C4-2B (cell line): Measurements from ENCODE around the gene KLHDC3.

Experiments
- H3K27ac ChIP-seq: fragments of 450-650 bp; 2 replicates; pipeline ENCODE4 v1.5.1; 2017
- ZFX ChIP-seq: fragments of 450-650 bp; IDR thresholded peaks from 2 replicates; pipeline ENCODE4 v1.6.1; 2017
- TF ChIP-seq, protein P1 (sequence below): fragments of 450-650 bp; conservative IDR thresholded peaks from 2 replicates; pipeline ENCODE4 v1.5.1; 2017; ENCODE audit warnings: mild to moderate bottlenecking

The KLHDC3 gene

DNA sequence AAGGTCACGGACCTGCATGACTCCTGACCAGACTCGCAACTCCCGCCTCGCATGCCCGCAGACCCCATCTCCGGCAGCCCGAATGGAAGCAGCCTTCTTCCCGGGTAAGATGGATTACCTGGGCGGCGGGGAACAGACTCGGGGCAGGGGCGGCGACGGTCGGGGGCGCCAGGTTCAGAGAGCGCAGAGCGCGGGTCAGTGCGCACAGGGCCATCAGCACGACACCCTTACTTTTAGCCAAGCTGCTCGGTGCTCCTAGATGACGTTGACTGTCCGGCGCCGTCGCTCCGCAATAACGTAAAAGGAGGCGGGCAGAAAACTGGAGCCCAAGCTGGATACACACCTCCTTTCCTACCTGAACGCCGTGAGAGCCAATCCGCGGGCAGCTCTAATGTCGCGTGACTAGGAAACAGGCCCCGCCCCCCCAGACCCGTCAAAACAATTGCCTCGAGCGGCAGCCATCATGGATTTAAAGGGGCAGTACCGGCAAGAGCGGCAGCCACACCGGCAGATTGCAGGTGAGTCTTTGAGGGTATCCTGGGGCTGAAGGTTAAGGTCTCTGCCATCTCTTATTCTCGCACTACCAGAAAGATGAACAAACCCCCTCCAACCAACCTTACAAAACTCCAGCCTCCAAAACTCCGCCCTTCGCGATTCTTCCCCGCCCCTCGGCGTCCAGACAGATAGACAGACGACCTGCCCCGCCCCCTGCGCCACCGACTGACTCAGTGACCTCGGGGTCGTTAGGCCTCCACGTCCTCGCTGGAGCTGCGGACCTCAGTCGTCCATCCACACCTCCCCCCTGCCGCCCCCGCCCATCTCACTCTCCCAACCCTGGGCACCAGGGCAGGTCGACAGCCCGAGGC is 45.4 kb downstream of the KLHDC3 start, which contains the start of the genes KLC4 and MRPL2:
Gene KLC4 (plus strand): TSS at position 464 of the 866 bp plus-strand sequence. CDS start 1,705 bp downstream, outside the sequence.
Gene MRPL2 (minus strand): TSS at position 267 of the 866 bp plus-strand sequence. CDS start 53 bp downstream, at position 214.
- no peak for TF ChIP-seq ZFX
- TF ChIP-seq, protein P1, sequence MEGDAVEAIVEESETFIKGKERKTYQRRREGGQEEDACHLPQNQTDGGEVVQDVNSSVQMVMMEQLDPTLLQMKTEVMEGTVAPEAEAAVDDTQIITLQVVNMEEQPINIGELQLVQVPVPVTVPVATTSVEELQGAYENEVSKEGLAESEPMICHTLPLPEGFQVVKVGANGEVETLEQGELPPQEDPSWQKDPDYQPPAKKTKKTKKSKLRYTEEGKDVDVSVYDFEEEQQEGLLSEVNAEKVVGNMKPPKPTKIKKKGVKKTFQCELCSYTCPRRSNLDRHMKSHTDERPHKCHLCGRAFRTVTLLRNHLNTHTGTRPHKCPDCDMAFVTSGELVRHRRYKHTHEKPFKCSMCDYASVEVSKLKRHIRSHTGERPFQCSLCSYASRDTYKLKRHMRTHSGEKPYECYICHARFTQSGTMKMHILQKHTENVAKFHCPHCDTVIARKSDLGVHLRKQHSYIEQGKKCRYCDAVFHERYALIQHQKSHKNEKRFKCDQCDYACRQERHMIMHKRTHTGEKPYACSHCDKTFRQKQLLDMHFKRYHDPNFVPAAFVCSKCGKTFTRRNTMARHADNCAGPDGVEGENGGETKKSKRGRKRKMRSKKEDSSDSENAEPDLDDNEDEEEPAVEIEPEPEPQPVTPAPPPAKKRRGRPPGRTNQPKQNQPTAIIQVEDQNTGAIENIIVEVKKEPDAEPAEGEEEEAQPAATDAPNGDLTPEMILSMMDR = no peak
- peak within 1 kb of the TSS; percentile 82 for H3K27ac ChIP-seq

DNA sequence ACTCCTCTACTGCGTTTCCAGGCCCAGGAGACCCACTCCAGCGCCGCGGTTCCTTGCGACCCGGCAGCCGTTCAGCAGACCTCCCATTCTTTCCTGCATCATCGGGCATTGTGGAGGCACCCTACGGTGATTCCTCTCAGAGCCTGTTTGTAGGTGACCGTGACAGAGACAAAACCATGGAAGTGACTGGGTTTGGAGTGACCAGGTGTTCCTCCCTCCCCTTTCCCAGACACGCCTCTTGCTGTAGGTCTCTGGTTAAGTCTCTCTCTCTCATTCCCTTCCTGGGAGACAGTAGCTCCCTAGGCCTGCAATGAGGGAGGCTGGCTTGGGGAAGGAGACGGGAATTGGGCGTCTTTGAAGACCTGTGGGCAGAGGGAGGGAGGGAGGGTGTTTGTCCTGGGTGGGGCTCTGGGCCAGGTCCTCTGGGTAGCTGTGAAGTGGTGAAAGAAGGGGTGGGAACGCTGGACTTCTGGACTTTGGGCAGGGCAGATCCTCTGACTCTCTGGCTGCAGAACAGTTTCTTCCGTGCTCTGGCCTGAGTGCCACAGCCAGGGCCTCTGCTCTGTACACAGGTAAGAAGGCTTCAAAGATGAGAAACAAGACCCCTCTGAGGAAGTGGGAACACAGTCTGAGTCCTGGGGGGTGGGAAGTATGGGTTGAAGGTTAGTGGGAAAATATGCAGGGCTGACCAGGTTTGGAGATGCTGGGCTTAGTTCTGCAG is 46.1 kb downstream of the KLHDC3 start:
- H3K27ac ChIP-seq = peak overlapping the region; percentile 82
- TF ChIP-seq ZFX = no peak
- TF ChIP-seq, protein P1 = no peak

DNA sequence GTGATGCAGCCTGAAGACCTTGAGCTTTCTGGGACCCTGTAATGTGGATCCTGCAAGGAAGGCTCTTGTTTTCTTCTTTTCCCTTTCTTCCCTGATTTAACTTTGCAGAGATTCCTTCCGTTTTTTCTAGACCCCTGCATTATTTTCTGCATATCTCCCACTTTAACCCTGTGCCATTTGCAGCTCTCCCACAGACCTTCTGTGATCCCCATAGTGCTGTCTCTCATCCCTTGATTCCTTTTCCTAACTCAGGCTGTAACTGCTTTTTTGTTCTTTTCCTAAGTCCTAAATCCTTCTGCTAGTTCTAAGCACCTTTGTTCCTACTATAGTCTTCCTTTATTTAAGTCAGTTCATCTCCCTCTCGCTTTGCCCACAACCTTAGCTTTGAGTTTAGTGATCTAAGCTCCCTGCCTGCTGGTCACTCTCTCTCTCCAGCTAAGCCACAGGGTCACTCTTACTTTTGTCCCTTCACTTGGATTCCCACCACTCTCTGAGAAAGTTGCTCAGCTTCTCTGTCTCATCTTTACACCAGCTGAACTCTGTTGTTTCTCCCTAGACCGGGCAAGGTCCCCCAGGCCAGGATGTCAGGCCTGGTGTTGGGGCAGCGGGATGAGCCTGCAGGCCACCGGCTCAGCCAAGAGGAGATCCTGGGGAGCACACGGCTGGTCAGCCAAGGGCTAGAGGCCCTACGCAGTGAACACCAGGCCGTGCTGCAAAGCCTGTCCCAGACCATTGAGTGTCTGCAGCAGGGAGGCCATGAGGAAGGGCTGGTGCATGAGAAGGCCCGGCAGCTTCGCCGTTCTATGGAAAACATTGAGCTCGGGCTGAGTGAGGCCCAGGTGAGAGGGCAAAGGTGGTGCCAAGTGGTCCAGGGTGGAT is 46.9 kb downstream of the KLHDC3 start:
- TF ChIP-seq, protein P1 = no peak
- no peak for TF ChIP-seq ZFX
- H3K27ac ChIP-seq = peak overlapping the region; percentile 82; the same call in 1 of the 2 replicates

DNA sequence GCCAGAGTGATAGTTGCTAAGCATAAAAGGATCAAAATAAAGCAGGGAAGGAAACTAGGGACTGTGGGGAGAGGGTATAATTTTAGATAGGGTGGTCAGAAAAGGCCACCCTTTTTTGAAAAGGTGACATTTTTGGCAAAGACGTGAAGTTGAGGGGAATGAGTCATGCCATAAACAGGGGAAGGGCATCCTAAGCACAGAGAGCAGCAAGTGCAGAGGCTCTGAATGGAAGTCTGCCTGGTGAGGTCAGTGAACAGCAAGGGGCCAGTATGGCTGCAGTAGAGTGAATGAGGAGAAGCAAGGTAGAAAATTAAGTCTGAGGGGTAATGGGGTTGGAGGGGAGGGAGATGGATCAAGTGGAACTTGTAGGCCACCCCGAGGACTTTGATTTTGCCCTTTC is 47.8 kb downstream of the KLHDC3 start:
- TF ChIP-seq ZFX = no peak
- TF ChIP-seq, protein P1 = no peak

DNA sequence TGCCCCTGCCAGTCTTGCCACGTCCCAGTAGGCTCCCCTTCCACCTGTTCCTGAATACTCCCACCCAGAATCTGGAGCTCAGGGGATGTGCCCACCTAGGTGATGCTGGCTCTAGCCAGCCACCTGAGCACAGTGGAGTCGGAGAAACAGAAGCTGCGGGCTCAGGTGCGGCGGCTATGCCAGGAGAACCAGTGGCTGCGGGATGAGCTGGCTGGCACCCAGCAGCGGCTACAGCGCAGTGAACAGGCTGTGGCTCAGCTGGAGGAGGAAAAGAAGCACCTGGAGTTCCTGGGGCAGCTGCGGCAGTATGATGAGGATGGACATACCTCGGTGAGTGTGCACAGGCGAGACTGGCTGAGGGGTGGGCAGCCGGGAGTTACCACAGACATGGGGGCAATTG is 48.8 kb downstream of the KLHDC3 start:
- H3K27ac ChIP-seq = no peak overlapping the region
- TF ChIP-seq, protein P1 = no peak
- TF ChIP-seq ZFX = no peak

More for the DNA sequence above, 47.8 kb downstream of the KLHDC3 start:
- no peak overlapping the region for H3K27ac ChIP-seq

DNA sequence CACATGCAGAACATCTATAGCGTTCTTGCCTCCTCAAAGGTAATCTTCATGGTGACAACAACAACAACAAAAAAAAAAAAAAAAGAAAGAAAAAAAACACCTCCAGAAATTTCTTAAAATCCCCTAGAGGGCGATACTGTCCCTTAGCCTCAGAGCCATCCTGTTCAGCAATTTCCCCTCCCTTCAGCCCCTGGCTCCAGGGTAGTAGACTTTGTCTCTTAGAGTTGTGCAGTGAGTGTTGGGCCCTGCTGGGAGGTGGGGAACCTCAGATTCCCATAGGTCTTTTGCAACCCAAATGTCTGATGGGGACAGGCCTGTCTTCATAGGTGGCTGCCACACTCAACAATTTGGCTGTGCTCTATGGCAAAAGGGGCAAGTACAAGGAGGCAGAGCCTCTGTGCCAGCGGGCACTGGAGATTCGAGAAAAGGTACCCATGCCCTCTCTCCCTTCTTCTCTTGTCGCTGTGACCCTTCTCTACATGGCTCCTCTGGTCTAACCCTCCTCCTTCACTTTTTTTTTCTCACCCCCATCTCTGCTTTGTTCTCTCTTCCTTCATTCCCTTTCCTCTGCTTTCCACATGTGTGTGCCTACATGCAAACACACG is 56.1 kb downstream of the KLHDC3 start:
- H3K27ac ChIP-seq = no peak overlapping the region
- no peak for TF ChIP-seq ZFX
- TF ChIP-seq, protein P1 = peak; percentile 88
